OCI-LY7 (cell line): ENCODE data around the gene ARL2. TPM values are rescaled to one million over a fixed set of nuclear protein-coding genes. Genes with fewer than 3 reads are reported as not detected.

ENCODE experiments used
- BruUV-seq: library from RNA; stranded (reverse); fragments of 400-500 nt; replicated peaks from 2 replicates; lab custom pipeline; 2021; lab: Mats Ljungman, UMichigan
- CTCF ChIA-PET: fragments of 300-600 bp; sonication (Branson Sonifier 250); formaldehyde crosslinking; loops from one replicate; lab custom pipeline; 2022; ENCODE audit warnings: antibody characterized with exemption; ENCODE audit not compliant: unreplicated experiment; lab: Charles Lee
- POLR2A ChIA-PET: fragments of 300-600 bp; sonication (Branson Sonifier 250); formaldehyde crosslinking; loops from one replicate; lab custom pipeline; 2022; ENCODE audit warnings: antibody characterized with exemption; lab: Charles Lee
- DNase-seq: peaks from one replicate; pipeline ENCODE4 v3.0.0-alpha.2; 2015; ENCODE audit warnings: low spot score
- H2AFZ ChIP-seq: fragments of 200-600 bp; sonication (generic), shearing (Covaris generic); 2 replicates; pipeline ENCODE4 v1.6.1; 2014; ENCODE audit warnings: mild to moderate bottlenecking, antibody characterized with exemption, low read length, moderate library complexity
- H3K27ac ChIP-seq: fragments of 200-600 bp; sonication (generic); 2 replicates; pipeline ENCODE4 v1.5.1; 2014; ENCODE audit warnings: mixed run types, low read depth, mild to moderate bottlenecking, moderate library complexity, low read length, inconsistent platforms; ENCODE audit not compliant: poor library complexity, severe bottlenecking
- H3K36me3 ChIP-seq: fragments of 200-600 bp; sonication (generic); 2 replicates; pipeline ENCODE4 v1.6.1; 2014; ENCODE audit warnings: mild to moderate bottlenecking, antibody characterized with exemption, low read length, moderate library complexity, mixed read lengths; ENCODE audit not compliant: insufficient read depth
- H3K4me1 ChIP-seq: fragments of 200-600 bp; sonication (generic); 2 replicates; pipeline ENCODE4 v1.5.1; 2014; ENCODE audit warnings: mild to moderate bottlenecking, low read length; ENCODE audit not compliant: insufficient read depth, poor library complexity, severe bottlenecking
- H3K4me2 ChIP-seq: fragments of 200-600 bp; sonication (generic); 2 replicates; pipeline ENCODE4 v1.6.1; 2014; ENCODE audit warnings: mild to moderate bottlenecking, low read length
- H3K4me3 ChIP-seq: fragments of 200-600 bp; sonication (generic); 2 replicates; pipeline ENCODE4 v1.5.1; 2014; ENCODE audit warnings: mild to moderate bottlenecking, low read depth, low read length; ENCODE audit not compliant: poor library complexity, severe bottlenecking
- H3K79me2 ChIP-seq: fragments of 200-600 bp; sonication (generic); 2 replicates; pipeline ENCODE4 v1.6.1; 2016; ENCODE audit warnings: low read depth, mild to moderate bottlenecking, low read length, moderate library complexity, mixed read lengths; ENCODE audit not compliant: insufficient read depth
- H3K9me2 ChIP-seq: fragments of 200-600 bp; sonication (generic); 2 replicates; pipeline ENCODE4 v1.6.1; 2016; ENCODE audit warnings: mild to moderate bottlenecking, low read length, mixed read lengths; ENCODE audit not compliant: insufficient read depth
- H3K9me3 ChIP-seq: fragments of 200-600 bp; sonication (generic); 2 replicates; pipeline ENCODE4 v1.6.1; 2014; ENCODE audit warnings: mild to moderate bottlenecking, mixed run types, low read length, mixed read lengths
- H4K20me1 ChIP-seq: fragments of 200-600 bp; sonication (generic); 2 replicates; pipeline ENCODE4 v1.6.1; 2014; ENCODE audit warnings: mild to moderate bottlenecking, antibody characterized with exemption, low read length, moderate library complexity, mixed read lengths; ENCODE audit not compliant: insufficient read depth
- CTCF ChIP-seq: fragments of 200-600 bp; sonication (generic); conservative IDR thresholded peaks from 2 replicates; pipeline ENCODE4 v1.5.1; 2014; ENCODE audit warnings: mild to moderate bottlenecking, antibody characterized with exemption, low read length, moderate library complexity, mixed read lengths
- EZH2phosphoT487 ChIP-seq: fragments of 200-600 bp; sonication (generic); IDR thresholded peaks from 2 replicates; pipeline ENCODE4 v1.6.1; 2018; ENCODE audit warnings: low read depth, borderline replicate concordance, mild to moderate bottlenecking, mixed run types, antibody characterized with exemption, low read length, moderate library complexity, mixed read lengths
- intact Hi-C: fragments of 100-400 bp; cut with micrococcal nuclease; formaldehyde crosslinking; loops from one replicate; pipeline ENCODE4 v1.10.0; 2022; ENCODE audit not compliant: unreplicated experiment
- total RNA-seq, 2 experiments: library from RNA; depleted of rRNA in 1 of 2; stranded (reverse); fragments of >200 nt in 1 of 2; shearing (Covaris generic) in 1 of 2; gene quantifications; 2 replicates each; pipeline ENCODE4 v1.2.3, GENCODE V29; 2014 to 2022

ARL2 gene
- total RNA-seq, 2 experiments from 2014 or later, result 95.9 to 130 TPM

GRCh38 chr11:65047581-65048422 lies 33.8 kb downstream of the ARL2 start:
- H2AFZ ChIP-seq, result no peak overlapping the region
- BruUV-seq, result no TSS peak
- H3K4me3 ChIP-seq, result no peak overlapping the region
- H3K36me3 ChIP-seq, result peaks cover 38% of the 10 kb centered on the region
- intact Hi-C loops, result no loop called here
- H3K9me2 ChIP-seq, result no peaks in the 10 kb centered on the region
- H3K27ac ChIP-seq, result no peak overlapping the region
- H3K79me2 ChIP-seq, result peaks cover 9% of the 10 kb centered on the region; the same call in 1 of the 2 replicates
- H4K20me1 ChIP-seq, result no peaks in the 10 kb centered on the region
- ChIA-PET POLR2A (no interaction called here), CTCF (no interaction called here)
- DNase-seq, result no peak
- H3K4me2 ChIP-seq, result no peak overlapping the region
- no peak for TF ChIP-seq EZH2phosphoT487
- TF ChIP-seq CTCF, result no peak
- H3K4me1 ChIP-seq, result peaks cover 3% of the 10 kb centered on the region
- no peaks in the 10 kb centered on the region for H3K9me3 ChIP-seq

GRCh38 chr11:65051398-65051858 lies 37.5 kb downstream of the ARL2 start:
- Histone ChIP-seq H3K36me3 (peaks cover 3% of the 10 kb centered on the region; the same call in 1 of the 2 replicates), H4K20me1 (no peaks in the 10 kb centered on the region), H3K27ac (no peak overlapping the region), H2AFZ (no peak overlapping the region), H3K4me3 (no peak overlapping the region), H3K4me1 (peaks cover 32% of the 10 kb centered on the region), H3K4me2 (no peak overlapping the region), H3K79me2 (no peaks in the 10 kb centered on the region), H3K9me2 (no peaks in the 10 kb centered on the region), H3K9me3 (no peaks in the 10 kb centered on the region)
- ChIA-PET POLR2A (no interaction called here), CTCF (no interaction called here)
- no peak for DNase-seq
- no TSS peak for BruUV-seq
- intact Hi-C loops, result no loop called here
- TF ChIP-seq EZH2phosphoT487 (no peak), CTCF (no peak)
